ENCODE measurements around the gene NR5A1.

DNA sequence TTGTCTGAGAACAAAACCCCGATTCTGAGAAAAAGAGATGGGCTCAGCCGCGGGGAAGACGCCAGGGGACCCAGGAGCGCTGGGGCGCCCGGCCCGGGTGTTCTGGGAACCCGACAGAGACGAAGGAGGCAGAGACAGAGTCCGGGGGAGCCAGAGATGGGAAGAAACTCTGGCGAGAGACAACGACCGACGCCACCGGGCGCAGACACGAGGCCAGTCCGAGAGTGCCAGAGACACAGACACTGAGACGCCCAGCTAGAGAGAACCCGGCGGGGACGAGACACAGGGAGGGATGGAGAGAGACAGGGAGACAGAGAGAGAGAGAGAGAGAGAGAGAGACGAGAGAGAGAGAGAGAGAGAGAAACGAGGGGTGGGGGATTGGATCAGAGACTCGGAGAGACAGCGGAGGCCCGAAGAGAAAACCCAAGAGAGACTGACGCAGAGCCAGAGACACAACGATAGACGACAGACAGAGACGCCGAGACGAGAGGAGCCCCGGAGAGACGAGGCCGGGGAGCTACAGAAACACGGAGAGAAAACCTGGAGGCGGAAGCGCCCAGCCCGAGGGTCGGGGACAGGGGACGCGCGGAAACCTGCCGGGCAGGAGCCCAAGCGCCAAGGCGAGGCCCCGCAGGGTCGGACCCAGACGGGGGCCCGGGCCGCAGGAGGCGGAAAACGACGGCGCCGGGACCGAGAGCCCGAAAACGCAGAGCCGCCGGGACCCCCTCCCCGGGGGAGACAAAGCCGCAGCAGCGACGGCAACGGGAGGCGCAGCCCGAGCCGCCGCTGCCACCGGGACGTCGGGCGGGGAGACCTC lies 3.3 kb downstream of the NR5A1 start:
- TF ChIP-seq CTCF (IDR thresholded peaks at IDR 0.05) (no peak), POLR2A (IDR thresholded peaks at IDR 0.05; ENCODE audit: low read depth) (no peak)

Measured in esophagus muscularis mucosa (tissue), 3 donors.